GM12872 (cell line): ENCODE data around the gene SMIM32.

ENCODE experiments used
- CTCF ChIP-seq: IDR thresholded peaks from 3 replicates; pipeline ENCODE4 v1.5.1; 2011; ENCODE audit warnings: low read depth, mild to moderate bottlenecking, low read length, moderate library complexity; ENCODE audit not compliant: insufficient read depth

Gene SMIM32

GRCh38 chr5:136215812-136216211, 22.9 kb upstream of the SMIM32 start:
- TF ChIP-seq CTCF = no peak

- TF ChIP-seq CTCF = no peak
Measured at GRCh38 chr5:136213919-136214493, 21.0 kb upstream of the SMIM32 start.

- TF ChIP-seq CTCF = peak; percentile 90
Measured at GRCh38 chr5:136212252-136212721, 19.3 kb upstream of the SMIM32 start.

- TF ChIP-seq CTCF = no peak
Measured at GRCh38 chr5:136211282-136212040, 18.5 kb upstream of the SMIM32 start.

GRCh38 chr5:136210259-136210658, 17.3 kb upstream of the SMIM32 start:
- no peak for TF ChIP-seq CTCF

GRCh38 chr5:136209346-136209910, 16.5 kb upstream of the SMIM32 start:
- no peak for TF ChIP-seq CTCF

- TF ChIP-seq CTCF = no peak
Measured at GRCh38 chr5:136208916-136209315, 16.0 kb upstream of the SMIM32 start.
